Bronchial epithelial cell (primary cell): ENCODE data around the gene SRCIN1. TPM values are rescaled to one million over a fixed set of nuclear protein-coding genes. Genes with fewer than 3 reads are reported as not detected.
"Not testable (repeated sequence)": the region's sequence is repeated elsewhere in the genome, so short reads cannot be mapped to it uniquely, and the experiment has no call there.

ENCODE experiments used
- DNase-seq: peaks from one replicate; pipeline ENCODE4 v3.0.0-alpha.2; 2010; ENCODE audit warnings: low read depth
- FAIRE-seq: peaks from 2 replicates; lab custom pipeline; 2011; peaks lifted over from hg19 to GRCh38; lab: Jason Lieb, UNC
- H3K27me3 ChIP-seq: 2 replicates; pipeline ENCODE4 v1.5.1; 2011; ENCODE audit warnings: low read length; ENCODE audit not compliant: control insufficient read depth, insufficient read depth
- H3K36me3 ChIP-seq: 2 replicates; pipeline ENCODE4 v1.5.1; 2011; ENCODE audit warnings: low read length; ENCODE audit not compliant: control insufficient read depth, insufficient read depth
- H3K4me3 ChIP-seq: 2 replicates; pipeline ENCODE4 v1.5.1; 2011; ENCODE audit warnings: mild to moderate bottlenecking, low read depth, low read length, control low read depth
- total RNA-seq: library from RNA; depleted of rRNA; stranded (reverse); fragments of >200 nt; gene quantifications from 2 replicates; pipeline ENCODE4 v1.2.1, GENCODE V29; 2014
- TF ChIP-seq, protein P1 (sequence below): IDR thresholded peaks from 2 replicates; pipeline ENCODE4 v1.5.1; 2011; ENCODE audit warnings: mild to moderate bottlenecking, moderate library complexity, low read length, control low read depth, inconsistent platforms; ENCODE audit not compliant: insufficient read depth, severe bottlenecking

SRCIN1 gene
- total RNA-seq, 1 donor from 2014 or later: under 0.01 TPM

GRCh38 chr17:38625482-38625881, 19.7 kb upstream of the SRCIN1 start:
- FAIRE-seq (no peak), DNase-seq (no peak)
- Histone ChIP-seq H3K4me3 (no peak overlapping the region), H3K27me3 (no peaks in the 10 kb centered on the region), H3K36me3 (no peaks in the 10 kb centered on the region)
- TF ChIP-seq, protein P1, sequence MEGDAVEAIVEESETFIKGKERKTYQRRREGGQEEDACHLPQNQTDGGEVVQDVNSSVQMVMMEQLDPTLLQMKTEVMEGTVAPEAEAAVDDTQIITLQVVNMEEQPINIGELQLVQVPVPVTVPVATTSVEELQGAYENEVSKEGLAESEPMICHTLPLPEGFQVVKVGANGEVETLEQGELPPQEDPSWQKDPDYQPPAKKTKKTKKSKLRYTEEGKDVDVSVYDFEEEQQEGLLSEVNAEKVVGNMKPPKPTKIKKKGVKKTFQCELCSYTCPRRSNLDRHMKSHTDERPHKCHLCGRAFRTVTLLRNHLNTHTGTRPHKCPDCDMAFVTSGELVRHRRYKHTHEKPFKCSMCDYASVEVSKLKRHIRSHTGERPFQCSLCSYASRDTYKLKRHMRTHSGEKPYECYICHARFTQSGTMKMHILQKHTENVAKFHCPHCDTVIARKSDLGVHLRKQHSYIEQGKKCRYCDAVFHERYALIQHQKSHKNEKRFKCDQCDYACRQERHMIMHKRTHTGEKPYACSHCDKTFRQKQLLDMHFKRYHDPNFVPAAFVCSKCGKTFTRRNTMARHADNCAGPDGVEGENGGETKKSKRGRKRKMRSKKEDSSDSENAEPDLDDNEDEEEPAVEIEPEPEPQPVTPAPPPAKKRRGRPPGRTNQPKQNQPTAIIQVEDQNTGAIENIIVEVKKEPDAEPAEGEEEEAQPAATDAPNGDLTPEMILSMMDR: no peak

GRCh38 chr17:38624782-38625355, 19.1 kb upstream of the SRCIN1 start:
- DNase-seq, FAIRE-seq, H3K36me3 ChIP-seq, H3K27me3 ChIP-seq, H3K4me3 ChIP-seq: not testable (repeated sequence)

DNA sequence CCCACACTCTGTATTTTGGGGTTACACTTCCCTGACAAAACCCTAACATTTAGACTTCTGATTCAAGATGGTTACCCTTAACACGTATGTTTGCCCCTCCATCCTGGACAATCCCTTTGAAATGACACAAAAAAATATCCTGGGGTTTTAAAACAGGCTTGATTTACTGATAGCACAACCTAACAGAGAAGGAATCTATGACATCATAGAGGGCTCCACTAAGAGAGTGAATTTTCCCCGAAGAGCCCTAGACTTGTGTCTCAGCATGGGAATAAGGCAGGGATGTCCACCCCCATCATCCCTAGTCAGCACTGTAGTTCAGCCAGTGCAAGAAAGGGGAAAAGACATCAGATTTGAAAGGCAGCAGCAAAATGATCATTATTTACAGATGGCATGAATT, 15.8 kb upstream of the SRCIN1 start:
- no peaks in the 10 kb centered on the region for H3K36me3 ChIP-seq
- no peak for FAIRE-seq

GRCh38 chr17:38620551-38621277, 15.0 kb upstream of the SRCIN1 start:
- FAIRE-seq (no peak), DNase-seq (no peak)
- H3K4me3 ChIP-seq: no peak overlapping the region
- H3K36me3 ChIP-seq: no peaks in the 10 kb centered on the region
- peaks cover 2% of the 10 kb centered on the region for H3K27me3 ChIP-seq
- TF ChIP-seq, protein P1: no peak

More for the DNA sequence above, 15.8 kb upstream of the SRCIN1 start:
- DNase-seq: no peak
- no peak overlapping the region for H3K4me3 ChIP-seq
- peaks cover 2% of the 10 kb centered on the region for H3K27me3 ChIP-seq
- TF ChIP-seq, protein P1: no peak

DNA sequence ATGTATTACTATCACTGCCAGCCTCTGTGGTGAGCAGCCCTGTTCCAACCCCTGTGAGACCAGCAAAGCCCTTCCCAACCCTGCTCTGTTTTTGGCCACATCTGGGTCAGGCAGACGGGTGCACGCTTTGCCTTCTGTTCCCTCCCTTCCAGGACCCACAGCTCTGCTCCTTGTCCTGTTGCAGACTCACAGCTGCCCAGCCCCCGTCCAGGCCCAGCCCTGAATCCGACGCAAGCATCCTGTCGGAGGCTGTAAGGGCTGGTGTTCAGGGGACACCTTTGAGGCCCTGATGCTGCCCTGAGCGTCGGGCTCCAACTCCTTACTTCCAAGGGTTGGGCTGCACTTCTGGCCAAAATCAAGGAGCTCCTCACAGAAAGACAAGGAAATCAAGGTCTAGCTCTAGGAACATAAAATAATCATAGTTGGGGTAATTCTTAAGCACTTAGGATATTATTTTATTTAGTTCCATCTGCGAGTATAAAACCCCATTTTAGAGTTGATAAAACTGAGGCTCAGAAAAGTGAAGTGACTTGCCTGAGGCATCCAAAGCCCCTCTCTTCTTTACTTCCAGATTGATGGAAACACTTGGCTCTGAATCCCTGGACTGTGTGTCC, 14.3 kb upstream of the SRCIN1 start:
- TF ChIP-seq, protein P1: no peak
- Histone ChIP-seq H3K27me3 (peaks cover 2% of the 10 kb centered on the region), H3K36me3 (no peaks in the 10 kb centered on the region), H3K4me3 (no peak overlapping the region)
- DNase-seq: no peak
- no peak for FAIRE-seq

DNA sequence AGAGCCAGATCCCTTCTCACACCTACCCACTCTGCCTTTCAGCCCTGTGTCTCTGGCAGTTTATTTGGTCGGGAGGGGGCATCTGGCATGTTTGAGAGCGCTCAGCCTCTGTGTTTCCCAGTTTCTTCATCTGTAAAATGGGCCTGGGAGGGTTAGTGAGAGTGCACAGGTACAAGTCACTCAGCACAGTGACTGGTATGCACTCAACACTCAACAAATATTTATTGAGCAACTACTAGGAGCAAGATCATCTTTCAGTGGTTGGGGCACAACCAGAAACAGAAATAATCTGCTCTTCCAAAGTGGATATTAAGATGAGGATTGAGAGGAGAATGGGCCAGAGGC, 13.7 kb upstream of the SRCIN1 start:
- TF ChIP-seq, protein P1: no peak
- DNase-seq (no peak), FAIRE-seq (no peak)
- H3K36me3 ChIP-seq: no peaks in the 10 kb centered on the region
- no peak overlapping the region for H3K4me3 ChIP-seq
- peaks cover 2% of the 10 kb centered on the region for H3K27me3 ChIP-seq
